Measurements from ENCODE around the gene NEK7. TPM values are rescaled to one million over a fixed set of nuclear protein-coding genes. Genes with fewer than 3 reads are reported as not detected.

The NEK7 gene
- total RNA-seq, result 98.1 TPM
- long read RNA-seq, full-length matches to known transcripts, result 112 of 141 reads
- long read RNA-seq, partial matches to known transcripts, result 6 of 141 reads
- long read RNA-seq, other reads (novel, unspliced or antisense), result 23 of 141 reads

GRCh38 chr1:198156745-198157240 lies at the start of gene NEK7:
TSS of gene NEK7 (plus strand) at chr1:198156998. CDS start at chr1:198232581, 75,583 bp downstream.
- Histone ChIP-seq H3K36me3 (no peaks in the 10 kb centered on the region), H3K4me3 (peak within 1 kb of the TSS; percentile 86), H3K27me3 (ENCODE audit: low read depth) (no peaks in the 10 kb centered on the region), H3K9me3 (no peaks in the 10 kb centered on the region), H3K4me1 (peaks cover 26% of the 10 kb centered on the region), H3K27ac (peak within 1 kb of the TSS; percentile 97)
- ATAC-seq (peak; percentile 90), DNase-seq (peak; percentile 88)
- TF ChIP-seq CTCF (IDR thresholded peaks at IDR 0.05), result peak; percentile 6
- intact Hi-C loops (cut with DNase I), result no loop called here

- Histone ChIP-seq H3K4me3 (no peak overlapping the region), H3K9me3 (no peaks in the 10 kb centered on the region), H3K36me3 (no peaks in the 10 kb centered on the region), H3K27me3 (ENCODE audit: low read depth) (no peaks in the 10 kb centered on the region), H3K27ac (no peak overlapping the region), H3K4me1 (no peaks in the 10 kb centered on the region)
- DNase-seq, result no peak
- intact Hi-C loops (cut with DNase I), result no loop called here
- ATAC-seq, result no peak
- no peak for TF ChIP-seq CTCF (IDR thresholded peaks at IDR 0.05)
Measured at GRCh38 chr1:198107091-198107501, 49.7 kb upstream of the NEK7 start.

- intact Hi-C loops (cut with DNase I), result no loop called here
- DNase-seq (no peak), ATAC-seq (no peak)
- Histone ChIP-seq H3K27ac (no peak overlapping the region), H3K4me3 (no peak overlapping the region), H3K36me3 (no peaks in the 10 kb centered on the region), H3K27me3 (ENCODE audit: low read depth) (no peaks in the 10 kb centered on the region), H3K4me1 (no peaks in the 10 kb centered on the region), H3K9me3 (no peaks in the 10 kb centered on the region)
- TF ChIP-seq CTCF (IDR thresholded peaks at IDR 0.05), result no peak
Measured at GRCh38 chr1:198108636-198109370, 48.0 kb upstream of the NEK7 start.

- TF ChIP-seq CTCF (IDR thresholded peaks at IDR 0.05), result no peak
- intact Hi-C loops (cut with DNase I), result no loop called here
- no peaks in the 10 kb centered on the region for H3K9me3 ChIP-seq
- H3K27ac ChIP-seq, result no peak overlapping the region
- ATAC-seq, result no peak
- no peaks in the 10 kb centered on the region for H3K4me1 ChIP-seq
- H3K4me3 ChIP-seq, result no peak overlapping the region
- H3K27me3 ChIP-seq (ENCODE audit: low read depth), result no peaks in the 10 kb centered on the region
- no peak for DNase-seq
- no peaks in the 10 kb centered on the region for H3K36me3 ChIP-seq
Measured at GRCh38 chr1:198109371-198109715, 47.5 kb upstream of the NEK7 start.

GRCh38 chr1:198113342-198113750 lies 43.5 kb upstream of the NEK7 start:
- Histone ChIP-seq H3K4me1 (no peaks in the 10 kb centered on the region), H3K9me3 (no peaks in the 10 kb centered on the region), H3K4me3 (no peak overlapping the region), H3K36me3 (no peaks in the 10 kb centered on the region), H3K27me3 (ENCODE audit: low read depth) (no peaks in the 10 kb centered on the region), H3K27ac (no peak overlapping the region)
- TF ChIP-seq CTCF (IDR thresholded peaks at IDR 0.05), result no peak
- DNase-seq (no peak), ATAC-seq (no peak)
- intact Hi-C loops (cut with DNase I), result no loop called here

Data from lower lobe of right lung (tissue), 2 donors.